Measurements from ENCODE around the gene HCFC2.

Gene HCFC2

GRCh38 chr12:104048162-104048561, 16.2 kb upstream of the HCFC2 start:
- H3K27ac ChIP-seq (replicated peaks) = no peak overlapping the region
- no peak overlapping the region for H3K4me3 ChIP-seq (replicated peaks; ENCODE audit: insufficient read depth, low read length)
- peaks cover 20% of the 10 kb centered on the region for H3K27me3 ChIP-seq (ENCODE audit: insufficient read depth, poor library complexity, severe bottlenecking)
- TF ChIP-seq POLR2AphosphoS5 (IDR thresholded peaks at IDR 0.05; ENCODE audit: low read depth) (no peak), CTCF (IDR thresholded peaks at IDR 0.05; ENCODE audit: insufficient read depth, low read length) (no peak), SPI1 (IDR thresholded peaks at IDR 0.05; ENCODE audit: borderline replicate concordance, low read depth) (no peak), REST (IDR thresholded peaks at IDR 0.05; ENCODE audit: insufficient replicate concordance, low read depth) (no peak), GABPA (IDR thresholded peaks at IDR 0.05; ENCODE audit: low read depth) (no peak)
- no peak for DNase-seq (ENCODE audit: low read depth in 1 of 2, low spot score in 1 of 2)

- TF ChIP-seq SPI1 (IDR thresholded peaks at IDR 0.05; ENCODE audit: borderline replicate concordance, low read depth) = no peak
- no peak for TF ChIP-seq CTCF (IDR thresholded peaks at IDR 0.05; ENCODE audit: insufficient read depth, low read length)
- no peak for TF ChIP-seq GABPA (IDR thresholded peaks at IDR 0.05; ENCODE audit: low read depth)
- no peak for TF ChIP-seq REST (IDR thresholded peaks at IDR 0.05; ENCODE audit: insufficient replicate concordance, low read depth)
- no peak for TF ChIP-seq POLR2AphosphoS5 (IDR thresholded peaks at IDR 0.05; ENCODE audit: low read depth)
Observed at GRCh38 chr12:104048811-104049210, 15.5 kb upstream of the HCFC2 start.

GRCh38 chr12:104049278-104049902, 14.9 kb upstream of the HCFC2 start:
- Histone ChIP-seq H3K4me3 (replicated peaks; ENCODE audit: insufficient read depth, low read length) (no peak overlapping the region), H3K27ac (replicated peaks) (no peak overlapping the region), H3K27me3 (ENCODE audit: insufficient read depth, poor library complexity, severe bottlenecking) (peaks cover 20% of the 10 kb centered on the region)
- no peak for DNase-seq (ENCODE audit: low read depth in 1 of 2, low spot score in 1 of 2)
- TF ChIP-seq POLR2AphosphoS5 (IDR thresholded peaks at IDR 0.05; ENCODE audit: low read depth) (no peak), SPI1 (IDR thresholded peaks at IDR 0.05; ENCODE audit: borderline replicate concordance, low read depth) (no peak), REST (IDR thresholded peaks at IDR 0.05; ENCODE audit: insufficient replicate concordance, low read depth) (no peak), GABPA (IDR thresholded peaks at IDR 0.05; ENCODE audit: low read depth) (no peak), CTCF (IDR thresholded peaks at IDR 0.05; ENCODE audit: insufficient read depth, low read length) (no peak)

More at GRCh38 chr12:104048811-104049210, 15.5 kb upstream of the HCFC2 start:
- Histone ChIP-seq H3K27me3 (ENCODE audit: insufficient read depth, poor library complexity, severe bottlenecking) (peaks cover 20% of the 10 kb centered on the region), H3K27ac (replicated peaks) (no peak overlapping the region), H3K4me3 (replicated peaks; ENCODE audit: insufficient read depth, low read length) (no peak overlapping the region)
- DNase-seq (ENCODE audit: low read depth in 1 of 2, low spot score in 1 of 2) = no peak

Measured in HL-60 (cell line).